ENCODE measurements around the gene ANKRD40CL.

The ANKRD40CL gene

GRCh38 chr17:50768346-50768761, 1.0 kb upstream of the ANKRD40CL start:
- TF ChIP-seq CTCF (IDR thresholded peaks at IDR 0.05; ENCODE audit: low read depth, low read length) = no peak
- H3K4me3 ChIP-seq (ENCODE audit: low read depth, low read length) = no peak overlapping the region

DNA sequence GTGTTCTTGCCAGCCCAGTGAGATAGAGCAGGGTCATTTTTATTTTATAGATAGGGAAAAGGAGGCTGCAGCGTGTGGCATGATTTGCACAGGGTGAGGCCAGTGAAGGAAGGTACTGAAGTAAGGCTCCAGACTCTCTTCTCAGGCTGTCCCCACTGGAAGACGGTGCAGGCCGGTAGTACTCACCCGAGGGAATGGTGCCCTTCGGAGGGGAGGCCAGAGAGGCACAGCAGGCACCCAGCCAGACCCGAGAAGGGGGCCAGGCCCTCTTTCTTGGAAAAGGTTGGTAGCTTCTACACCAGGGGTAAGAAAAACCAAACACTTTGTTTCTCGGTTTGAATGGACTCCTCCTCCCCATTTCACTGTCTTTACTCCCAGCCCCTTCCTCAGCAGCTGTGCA, 288 bp downstream of the ANKRD40CL start:
- no peak overlapping the region for H3K4me3 ChIP-seq (ENCODE audit: low read depth, low read length)

DNA sequence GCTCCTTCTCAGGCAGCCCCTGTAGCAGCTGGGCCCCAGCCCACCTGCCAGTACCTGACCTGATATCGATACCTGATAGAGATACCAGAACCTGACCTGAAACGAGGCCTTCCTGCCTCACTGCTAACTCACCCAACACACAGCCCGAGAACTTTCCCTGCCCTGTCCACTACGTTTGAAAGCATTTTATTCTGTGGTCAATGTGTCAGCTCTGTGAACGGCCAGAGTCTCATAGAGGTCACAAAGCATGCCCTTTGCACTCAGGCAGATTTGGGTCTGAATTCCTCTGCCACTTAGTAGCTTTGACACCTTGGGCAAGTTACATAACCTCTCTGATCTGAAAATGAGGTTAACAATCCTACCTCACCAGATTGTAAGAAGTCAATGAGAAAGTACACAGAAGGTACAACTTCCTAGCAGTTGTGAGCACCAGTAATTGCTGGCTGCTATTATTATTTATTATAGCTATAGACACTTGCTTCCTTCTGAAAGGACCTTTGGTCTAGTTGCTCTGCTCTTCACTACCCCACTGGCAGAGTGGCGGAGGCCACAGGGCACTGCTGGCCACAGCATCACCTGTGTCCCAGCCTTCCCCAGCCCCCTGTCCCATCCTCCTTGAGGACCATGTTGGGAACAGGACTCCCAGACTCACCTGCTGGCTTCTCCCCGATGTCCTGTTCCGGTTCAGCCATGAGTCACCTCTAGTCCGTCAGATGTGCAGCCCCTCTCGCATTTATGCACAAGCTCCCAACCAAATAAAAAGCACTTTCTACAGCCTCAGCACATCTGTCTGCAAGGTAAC, 895 bp downstream of the ANKRD40CL start:
- no peak for TF ChIP-seq CTCF (IDR thresholded peaks at IDR 0.05; ENCODE audit: low read depth, low read length)
- no peak overlapping the region for H3K4me3 ChIP-seq (ENCODE audit: low read depth, low read length)

More for the DNA sequence above, 288 bp downstream of the ANKRD40CL start:
- TF ChIP-seq CTCF (IDR thresholded peaks at IDR 0.05; ENCODE audit: low read depth, low read length) = no peak

- TF ChIP-seq CTCF (IDR thresholded peaks at IDR 0.05; ENCODE audit: low read depth, low read length) = no peak
- H3K4me3 ChIP-seq (ENCODE audit: low read depth, low read length) = no peak overlapping the region
These were observed 1.7 kb downstream of the ANKRD40CL start for GRCh38 chr17:50765454-50766221.

GRCh38 chr17:50764734-50765149, 2.6 kb downstream of the ANKRD40CL start:
- H3K4me3 ChIP-seq (ENCODE audit: low read depth, low read length) = no peak overlapping the region
- TF ChIP-seq CTCF (IDR thresholded peaks at IDR 0.05; ENCODE audit: low read depth, low read length) = no peak

- no peak for TF ChIP-seq CTCF (IDR thresholded peaks at IDR 0.05; ENCODE audit: low read depth, low read length)
These were observed 3.4 kb downstream of the ANKRD40CL start for GRCh38 chr17:50763716-50764475.

More at GRCh38 chr17:50763716-50764475, 3.4 kb downstream of the ANKRD40CL start:
- no peak overlapping the region for H3K4me3 ChIP-seq (ENCODE audit: low read depth, low read length)

All from WI38 (cell line).